NCI-H82 treated with DMSO at 0.1 percent for 48 hours (cell line): ENCODE results near the gene ACSM4.
A peak's percentile ranks its signal among the peaks of the same experiment; 100 is the strongest.
"Not testable (repeated sequence)": the region's sequence is repeated elsewhere in the genome, so short reads cannot be mapped to it uniquely, and the experiment has no call there.

Experiments used
- DNase-seq: peaks from one replicate; lab custom pipeline; 2025; ENCODE audit not compliant: unreplicated experiment; lab: John Stamatoyannopoulos, UW

ACSM4 gene, protein sequence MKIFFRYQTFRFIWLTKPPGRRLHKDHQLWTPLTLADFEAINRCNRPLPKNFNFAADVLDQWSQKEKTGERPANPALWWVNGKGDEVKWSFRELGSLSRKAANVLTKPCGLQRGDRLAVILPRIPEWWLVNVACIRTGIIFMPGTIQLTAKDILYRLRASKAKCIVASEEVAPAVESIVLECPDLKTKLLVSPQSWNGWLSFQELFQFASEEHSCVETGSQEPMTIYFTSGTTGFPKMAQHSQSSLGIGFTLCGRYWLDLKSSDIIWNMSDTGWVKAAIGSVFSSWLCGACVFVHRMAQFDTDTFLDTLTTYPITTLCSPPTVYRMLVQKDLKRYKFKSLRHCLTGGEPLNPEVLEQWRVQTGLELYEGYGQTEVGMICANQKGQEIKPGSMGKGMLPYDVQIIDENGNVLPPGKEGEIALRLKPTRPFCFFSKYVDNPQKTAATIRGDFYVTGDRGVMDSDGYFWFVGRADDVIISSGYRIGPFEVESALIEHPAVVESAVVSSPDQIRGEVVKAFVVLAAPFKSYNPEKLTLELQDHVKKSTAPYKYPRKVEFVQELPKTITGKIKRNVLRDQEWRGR

DNA sequence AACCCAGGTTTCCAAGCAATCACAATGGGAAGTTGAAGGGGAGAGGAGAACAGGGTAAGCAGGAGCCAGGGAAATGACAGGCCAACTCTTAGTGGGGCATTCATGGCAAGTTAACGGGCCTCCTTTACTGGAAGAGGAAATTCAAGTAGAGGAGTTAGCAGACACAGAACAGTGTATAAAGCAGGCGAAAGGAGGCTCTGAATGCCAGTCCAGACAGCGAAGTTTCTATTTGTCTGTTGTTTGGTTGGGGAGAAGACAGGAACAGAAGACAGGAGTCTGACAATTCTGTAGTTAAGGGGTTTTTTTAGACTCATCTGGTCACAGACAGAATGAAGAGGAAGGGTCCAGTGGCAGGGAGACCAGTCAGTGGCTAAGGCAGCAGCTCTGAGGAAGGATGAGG lies at the start of gene ACSM4:
Gene ACSM4, plus strand, starts transcription at position 301 of the 400 bp plus-strand sequence. CDS start 260 bp downstream, outside the sequence.
- DNase-seq = no peak

- no peak for DNase-seq
These were observed 44.8 kb upstream of the ACSM4 start for GRCh38 chr12:7259060-7259459.

- peak; percentile 15 for DNase-seq
These were observed 39.3 kb upstream of the ACSM4 start for GRCh38 chr12:7264538-7264937.

DNA sequence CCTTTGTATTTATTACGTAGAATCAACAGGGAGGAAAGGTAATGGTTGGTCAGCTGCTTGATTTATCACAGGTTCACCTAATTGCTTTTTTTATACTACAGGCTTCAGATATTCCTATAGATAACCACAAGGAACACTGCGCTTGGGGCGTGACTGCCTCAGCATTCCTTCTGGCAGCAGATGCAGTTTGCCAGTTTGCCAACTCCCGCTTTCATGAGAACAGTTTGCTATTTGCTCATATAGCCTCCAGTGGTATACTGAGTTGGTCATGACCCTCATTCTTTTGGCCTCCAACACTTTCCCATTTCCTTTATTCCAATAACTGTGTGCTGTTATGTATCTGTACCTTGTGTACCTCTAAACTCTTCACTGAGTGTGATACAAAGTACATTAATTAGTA lies 38.6 kb upstream of the ACSM4 start:
- DNase-seq = no peak

DNA sequence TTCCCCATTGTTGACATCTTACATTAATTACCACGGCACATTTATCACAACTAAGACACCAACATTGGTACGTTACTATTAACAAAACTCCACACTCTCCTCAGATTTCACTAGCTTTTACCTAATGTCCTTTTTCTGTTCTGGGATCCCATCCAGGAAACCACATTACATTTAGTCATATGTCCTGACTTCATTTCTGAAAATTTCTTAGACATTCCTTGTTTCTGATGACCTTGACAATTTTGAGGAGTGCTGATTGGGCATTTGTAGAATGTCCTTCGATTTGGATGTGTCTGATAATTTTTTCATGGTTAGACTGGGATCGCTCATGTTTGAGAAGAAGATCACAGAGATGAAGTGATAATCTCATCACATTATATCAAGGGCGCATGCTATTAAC lies 34.6 kb upstream of the ACSM4 start:
- DNase-seq = no peak

DNA sequence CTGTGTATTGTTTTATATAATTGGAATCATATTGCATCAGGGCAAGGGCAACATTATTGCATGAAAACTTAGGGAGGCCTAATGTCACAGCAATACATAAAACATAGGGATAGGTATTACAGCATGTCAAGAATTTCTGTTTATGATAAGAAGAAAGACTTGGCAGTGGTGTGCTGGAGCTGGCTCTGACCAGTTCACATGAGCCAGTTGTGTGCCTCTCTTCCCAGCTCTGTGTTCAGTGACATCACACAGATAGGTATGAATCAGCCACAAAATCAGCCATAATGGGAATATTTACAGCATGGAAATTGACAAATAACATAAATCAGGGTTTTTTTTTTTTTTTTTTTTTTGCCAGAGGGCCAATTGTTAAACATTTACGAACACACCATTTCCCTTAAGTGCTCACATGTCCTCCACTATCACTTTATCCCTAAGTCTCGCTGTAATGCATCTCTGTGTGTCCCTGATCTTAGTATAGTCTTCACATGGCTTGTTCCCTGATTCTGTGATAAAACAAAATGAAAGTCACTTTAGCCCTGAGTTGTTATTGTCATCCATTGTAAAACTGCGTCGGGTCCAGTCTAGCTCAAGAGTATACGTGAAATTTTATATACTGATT lies 31.9 kb upstream of the ACSM4 start:
- no peak for DNase-seq

GRCh38 chr12:7275482-7275881 lies 28.4 kb upstream of the ACSM4 start:
- not testable (repeated sequence) for DNase-seq

GRCh38 chr12:7282844-7283243 lies 21.0 kb upstream of the ACSM4 start:
- DNase-seq = no peak

DNA sequence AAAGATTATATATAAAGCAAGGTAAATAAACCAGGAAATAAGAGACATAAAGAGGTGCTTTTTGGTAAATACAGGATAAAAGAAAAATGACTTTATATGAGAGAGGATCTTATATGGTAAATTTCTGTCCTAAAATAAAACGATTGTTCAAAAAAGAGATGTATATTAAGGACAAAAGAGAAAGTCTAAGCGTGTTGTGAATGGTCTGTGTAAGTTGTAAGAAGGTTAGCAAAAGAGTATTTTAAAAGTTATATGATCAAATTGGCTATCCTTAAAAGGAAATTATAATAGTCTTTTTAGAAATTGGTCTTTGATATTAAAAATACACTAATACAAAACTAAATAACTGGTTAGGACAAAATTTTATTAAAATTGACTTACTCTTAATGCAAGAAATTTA lies 14.1 kb upstream of the ACSM4 start:
- DNase-seq = no peak

DNA sequence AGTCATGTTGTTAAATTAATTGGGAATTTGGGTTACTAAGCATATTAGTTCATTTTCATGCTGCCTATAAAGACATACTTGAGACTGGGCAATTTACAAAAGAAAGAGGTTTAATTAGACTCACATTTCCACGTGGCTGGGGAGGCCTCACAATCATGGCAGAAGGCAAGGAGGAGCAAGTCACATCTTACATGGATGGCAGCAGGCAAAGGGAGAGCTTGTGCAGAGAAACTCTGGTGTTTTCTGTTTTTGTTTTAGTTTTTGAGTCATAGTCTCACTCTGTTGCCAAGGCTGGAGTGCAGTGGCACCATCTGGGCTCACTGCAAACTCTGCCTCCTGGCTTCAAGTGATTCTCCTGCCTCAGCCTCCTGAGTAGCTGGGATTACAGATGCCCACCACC lies 13.3 kb upstream of the ACSM4 start:
- DNase-seq = not testable (repeated sequence)

GRCh38 chr12:7292300-7292699 lies 11.6 kb upstream of the ACSM4 start:
- DNase-seq = no peak

GRCh38 chr12:7293670-7294069 lies 10.2 kb upstream of the ACSM4 start:
- no peak for DNase-seq

DNA sequence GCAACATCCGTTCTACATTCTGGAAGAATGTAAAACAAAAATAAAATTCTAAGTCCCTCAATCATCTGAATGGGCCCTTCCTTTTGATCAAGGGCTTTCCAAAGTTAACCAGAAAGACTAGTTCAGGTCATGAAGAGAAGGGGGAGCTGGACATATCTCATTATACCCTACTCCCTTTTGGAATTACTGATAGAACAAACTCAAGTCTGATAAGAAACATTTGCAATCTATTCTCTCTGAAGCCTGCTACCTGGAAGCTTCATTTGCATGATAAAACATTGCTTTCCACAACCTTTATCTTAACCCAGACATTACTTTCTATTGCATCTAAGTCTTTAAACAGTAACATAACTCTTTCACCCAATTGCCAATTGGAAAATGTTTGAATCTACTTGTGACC lies 8.3 kb upstream of the ACSM4 start:
- DNase-seq = no peak

DNA sequence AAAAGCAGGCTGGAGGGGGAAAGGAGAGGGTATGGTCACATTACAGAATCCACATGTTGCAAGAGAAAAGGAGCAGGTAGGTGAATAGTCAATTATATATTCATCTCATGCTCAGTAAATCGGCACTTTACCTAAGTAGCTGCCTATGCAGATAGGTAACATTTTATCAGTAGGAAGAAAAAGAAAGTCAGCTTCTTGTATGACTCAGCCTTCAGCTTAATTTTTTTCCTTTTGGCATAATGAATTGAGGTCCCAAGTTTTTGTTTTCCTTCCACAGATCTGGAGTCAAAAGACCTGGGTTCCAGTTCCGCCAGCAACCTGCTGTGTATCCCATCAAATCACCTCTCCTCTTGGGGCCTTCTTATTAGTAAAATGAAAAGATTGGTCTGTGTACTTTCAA lies 6.0 kb upstream of the ACSM4 start:
- no peak for DNase-seq

DNA sequence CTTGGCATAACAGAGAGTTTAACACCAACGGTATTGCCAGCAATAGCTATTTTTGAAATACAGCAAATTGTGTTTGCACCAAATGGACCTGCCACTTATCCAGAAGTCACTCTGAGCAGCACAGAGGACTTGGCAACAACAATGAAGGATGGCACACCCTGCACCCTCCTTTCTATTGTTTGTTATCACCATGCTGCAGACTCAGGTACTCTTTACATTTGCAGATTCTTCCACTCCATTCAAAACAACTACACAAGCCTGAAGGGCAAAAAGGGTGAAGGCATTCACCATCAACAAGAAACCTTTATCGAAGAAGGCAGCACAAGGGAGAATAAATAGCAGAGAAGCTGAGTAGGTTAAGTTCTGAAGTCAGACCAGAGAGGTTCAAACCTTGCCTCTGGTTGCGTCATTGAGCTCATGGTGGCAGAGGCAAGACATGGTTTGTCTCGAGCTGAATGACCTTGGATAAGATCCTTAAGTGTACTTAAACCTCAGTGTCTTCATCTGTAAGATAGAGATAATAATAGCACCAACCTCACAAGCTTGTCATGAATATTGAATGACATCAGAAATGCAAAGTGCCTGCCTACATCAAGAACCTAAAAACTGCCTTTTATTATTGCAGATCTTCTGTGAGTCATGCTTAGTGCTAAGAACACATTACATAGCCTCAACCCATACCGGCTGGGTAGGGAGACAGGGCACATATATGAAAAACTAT lies 1.4 kb upstream of the ACSM4 start:
- DNase-seq = no peak

- no peak for DNase-seq
These were observed 642 bp upstream of the ACSM4 start for GRCh38 chr12:7303230-7303629.

- no peak for DNase-seq
These were observed 584 bp downstream of the ACSM4 start for GRCh38 chr12:7304456-7304855.

GRCh38 chr12:7310070-7310469 lies 6.2 kb downstream of the ACSM4 start:
- DNase-seq = no peak

GRCh38 chr12:7319930-7320329 lies 16.1 kb downstream of the ACSM4 start:
- no peak for DNase-seq

DNA sequence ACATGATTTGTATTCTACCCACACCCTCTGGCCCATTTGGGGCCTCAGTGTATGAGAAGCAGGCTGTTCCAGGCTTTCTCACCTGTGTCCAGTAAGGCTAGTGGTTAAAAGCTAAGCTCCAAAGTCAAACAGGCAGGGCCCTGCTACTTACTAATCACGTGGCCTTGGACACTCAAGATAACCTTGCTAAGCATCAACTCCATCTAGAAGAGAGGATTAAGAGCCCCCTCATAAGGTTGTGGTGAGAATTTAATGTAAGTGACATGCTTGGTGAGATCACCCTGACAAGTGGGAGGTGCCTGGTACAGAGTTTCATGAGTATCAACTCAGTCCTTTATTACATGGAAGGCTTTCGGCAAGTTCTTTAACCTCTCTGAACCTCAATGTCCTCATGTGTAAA lies 17.8 kb downstream of the ACSM4 start:
- DNase-seq = no peak

- DNase-seq = no peak
These were observed 18.7 kb downstream of the ACSM4 start for GRCh38 chr12:7322599-7322998.

- no peak for DNase-seq
These were observed 20.3 kb downstream of the ACSM4 start for GRCh38 chr12:7324176-7324575.
